K562 (cell line): ENCODE data around the gene MEIOB.

Experiments used
- CHD2 ChIP-seq: IDR thresholded peaks from 2 replicates; pipeline ENCODE4 v1.6.1; 2011; ENCODE audit warnings: low read depth, low read length
- COPS2 ChIP-seq: fragments of 450-650 bp; conservative IDR thresholded peaks from 2 replicates; pipeline ENCODE4 v1.6.1; 2016; ENCODE audit warnings: mild to moderate bottlenecking, moderate library complexity
- CTCF ChIP-seq, 3 experiments: IDR thresholded peaks in 2 of 3; conservative IDR thresholded peaks in 1 of 3; 2 replicates each; pipeline ENCODE4 v1.5.1; 2011 to 2012; ENCODE audit warnings: low read length in 3 of 3, mild to moderate bottlenecking in 3 of 3, control low read depth in 2 of 3, improper control_type of control experiment in 1 of 3, inconsistent platforms in 1 of 3, low read depth in 1 of 3, mixed read lengths in 1 of 3, moderate library complexity in 1 of 3; ENCODE audit not compliant: insufficient read depth in 2 of 3
- ETV6 ChIP-seq, 3 experiments: fragments of 150-350 bp in 1 of 3; sonication (generic) in 1 of 3; formaldehyde crosslinking in 1 of 3; IDR thresholded peaks; 2 replicates each; pipeline versions ENCODE4 v1.6.1 to v1.8.0; 2014 to 2022; ENCODE audit warnings: borderline replicate concordance in 2 of 3, low read depth in 2 of 3, antibody characterized with exemption in 1 of 3, low read length in 1 of 3, mild to moderate bottlenecking in 1 of 3, missing genetic modification reagents in 1 of 3
- HEY1 ChIP-seq: fragments of 250-450 bp; sonication (Bioruptor Pico); IDR thresholded peaks from 2 replicates; pipeline ENCODE4 v1.5.0; 2020; ENCODE audit warnings: mild to moderate bottlenecking, moderate library complexity, borderline replicate concordance
- HMG20B ChIP-seq: fragments of 250-450 bp; sonication (Bioruptor Pico); IDR thresholded peaks from 2 replicates; pipeline ENCODE4 v1.5.0; 2021; ENCODE audit warnings: mild to moderate bottlenecking
- NFIC ChIP-seq: fragments of 450-650 bp; IDR thresholded peaks from 2 replicates; pipeline ENCODE4 v1.6.1; 2017; ENCODE audit warnings: mild to moderate bottlenecking, inconsistent platforms
- TAF15 ChIP-seq: fragments of 200-400 bp; formaldehyde crosslinking; IDR thresholded peaks from 2 replicates; pipeline ENCODE4 v1.6.1; 2017; ENCODE audit warnings: mild to moderate bottlenecking, low read depth, low read length, moderate library complexity

GRCh38 chr16:1791256-1791942 is 80.6 kb downstream of the MEIOB start:
- TF ChIP-seq HMG20B (CRISPR knock-in tag) (no peak), HEY1 (CRISPR knock-in tag) (no peak), NFIC (no peak), CTCF (IDR thresholded peaks at IDR 0.05 in 2 of 3, conservative IDR thresholded peaks at IDR 0.05 in 1 of 3; ENCODE audit: insufficient read depth in 2 of 3, low read depth in 1 of 3, low read length in 3 of 3) (no peak), ETV6 (IDR thresholded peaks at IDR 0.05; ENCODE audit: borderline replicate concordance in 1 of 2, low read depth in 2 of 2, low read length in 1 of 2) (no peak), ETV6 (CRISPR knock-in tag; IDR thresholded peaks at IDR 0.05; ENCODE audit: borderline replicate concordance) (no peak), COPS2 (no peak), TAF15 (no peak), CHD2 (no peak)
